ACC112 (cell line): ENCODE data around the gene UNC13A.

Source experiments
- H2AFZ ChIP-seq: fragments of 200-600 bp; sonication (generic); one replicate; pipeline ENCODE4 v1.6.0; 2017; ENCODE audit warnings: antibody characterized with exemption, low read length; ENCODE audit not compliant: unreplicated experiment
- H3K27ac ChIP-seq: fragments of 200-600 bp; sonication (generic); 2 replicates; pipeline ENCODE4 v1.5.1; 2014; ENCODE audit warnings: low read depth, mild to moderate bottlenecking, antibody characterized with exemption, low read length, moderate library complexity
- H3K27me3 ChIP-seq: fragments of 200-600 bp; sonication (generic); 2 replicates; pipeline ENCODE4 v1.6.1; 2014; ENCODE audit warnings: mild to moderate bottlenecking, antibody characterized with exemption, low read length, moderate library complexity, mixed read lengths; ENCODE audit not compliant: insufficient read depth
- H3K36me3 ChIP-seq: fragments of 200-600 bp; sonication (generic); 2 replicates; pipeline ENCODE4 v1.6.1; 2016; ENCODE audit warnings: mild to moderate bottlenecking, antibody characterized with exemption, low read length, moderate library complexity, mixed read lengths; ENCODE audit not compliant: insufficient read depth
- H3K4me1 ChIP-seq: fragments of 200-600 bp; sonication (generic); one replicate; pipeline ENCODE4 v1.6.1; 2016; ENCODE audit warnings: low read length, mixed read lengths; ENCODE audit not compliant: insufficient read depth, unreplicated experiment, control insufficient read depth
- H3K4me3 ChIP-seq: fragments of 200-600 bp; sonication (generic); 2 replicates; pipeline ENCODE4 v1.5.1; 2014; ENCODE audit warnings: mild to moderate bottlenecking, low read depth, low read length
- H3K79me2 ChIP-seq: fragments of 200-600 bp; sonication (generic); one replicate; pipeline ENCODE4 v1.6.0; 2016; ENCODE audit warnings: low read length; ENCODE audit not compliant: control insufficient read depth, unreplicated experiment, insufficient read depth

The UNC13A gene

DNA sequence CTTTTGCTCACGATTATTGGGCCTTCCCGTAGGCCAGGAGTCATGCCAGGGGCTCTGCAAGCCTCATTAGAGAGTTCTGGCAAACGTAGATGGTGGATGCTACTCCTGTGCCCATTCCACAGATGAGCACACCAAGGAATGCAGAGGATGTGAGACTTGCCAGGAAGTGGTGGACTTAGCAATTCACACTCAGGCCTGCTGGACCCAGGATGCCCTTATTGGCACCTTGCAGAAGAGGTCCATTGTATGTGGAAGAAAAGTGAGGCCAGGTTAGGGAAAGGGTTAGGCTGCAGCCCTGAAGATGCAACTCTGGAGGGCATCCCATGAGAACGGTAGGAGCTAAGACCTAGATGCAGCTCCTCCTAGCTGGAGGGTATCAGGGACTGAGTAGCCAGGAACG, 5.9 kb downstream of the UNC13A start:
- H3K27ac ChIP-seq, result no peak overlapping the region
- no peak overlapping the region for H2AFZ ChIP-seq
- no peaks in the 10 kb centered on the region for H3K36me3 ChIP-seq
- H3K79me2 ChIP-seq, result no peaks in the 10 kb centered on the region
- H3K27me3 ChIP-seq, result peaks cover 13% of the 10 kb centered on the region
- H3K4me1 ChIP-seq, result peaks cover 12% of the 10 kb centered on the region
- no peak overlapping the region for H3K4me3 ChIP-seq

DNA sequence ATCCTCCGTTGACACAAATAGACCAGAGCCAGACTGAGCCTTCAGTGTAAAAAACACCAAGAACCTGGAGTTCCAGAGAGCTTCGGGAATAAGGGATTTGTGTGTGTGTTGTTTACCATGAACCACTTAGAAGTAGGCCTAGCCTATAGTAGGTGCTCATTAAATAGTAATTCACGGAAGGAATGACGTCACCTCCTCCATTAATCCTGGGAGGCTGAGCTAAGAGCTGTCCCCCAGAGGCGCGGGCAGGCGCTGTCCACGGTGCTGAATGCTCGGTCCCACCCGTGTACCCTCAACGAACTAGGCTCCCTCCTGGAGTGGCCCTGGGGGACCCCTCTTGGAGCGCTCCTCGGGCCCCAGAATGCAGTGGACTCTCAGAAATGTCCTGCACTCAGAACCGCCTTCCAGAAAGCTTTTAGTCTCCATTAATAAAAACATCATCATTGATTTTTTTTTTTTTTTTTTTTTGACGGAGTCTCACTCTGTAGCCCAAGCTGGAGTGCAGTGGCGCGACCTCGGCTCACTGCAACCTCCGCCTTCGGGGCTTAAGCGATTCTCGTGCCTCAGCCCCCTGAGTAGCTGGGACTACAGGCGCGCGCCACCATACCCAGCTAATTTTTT, 6.5 kb downstream of the UNC13A start:
- H3K4me3 ChIP-seq, result no peak overlapping the region
- H3K4me1 ChIP-seq, result peaks cover 12% of the 10 kb centered on the region
- H3K36me3 ChIP-seq, result no peaks in the 10 kb centered on the region
- no peak overlapping the region for H3K27ac ChIP-seq
- H3K79me2 ChIP-seq, result no peaks in the 10 kb centered on the region
- H2AFZ ChIP-seq, result no peak overlapping the region
- H3K27me3 ChIP-seq, result peaks cover 8% of the 10 kb centered on the region; the same call in 1 of the 2 replicates

DNA sequence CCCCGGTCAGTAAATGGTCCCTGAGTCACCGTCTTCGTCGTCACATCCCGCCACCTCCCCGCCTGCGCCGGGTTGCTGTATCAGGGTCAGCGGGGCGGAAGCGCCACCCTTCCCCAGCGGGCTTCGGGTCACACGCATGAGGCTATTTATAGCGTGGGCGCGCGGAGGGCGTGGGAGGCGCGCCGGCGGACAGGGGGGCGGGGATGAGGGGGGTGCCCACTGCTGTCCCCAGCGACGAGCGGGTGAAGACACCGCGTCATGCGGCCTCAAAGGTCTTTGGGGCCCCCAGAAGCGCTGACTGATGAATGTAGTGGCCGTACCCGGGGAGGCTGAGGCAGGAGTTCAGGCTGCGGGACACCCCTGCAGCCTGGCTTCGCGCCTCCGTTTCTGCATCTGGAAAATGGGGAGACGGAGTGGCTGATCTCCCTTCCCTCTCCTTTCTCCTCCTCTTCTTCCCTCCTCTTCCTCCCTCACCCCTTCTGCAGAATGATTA, 7.9 kb downstream of the UNC13A start:
- Histone ChIP-seq H2AFZ (peak overlapping the region; percentile 25), H3K4me1 (peaks cover 9% of the 10 kb centered on the region), H3K27ac (no peak overlapping the region), H3K4me3 (peak overlapping the region; percentile 66; the same call in 1 of the 2 replicates), H3K36me3 (no peaks in the 10 kb centered on the region), H3K27me3 (no peaks in the 10 kb centered on the region), H3K79me2 (no peaks in the 10 kb centered on the region)

DNA sequence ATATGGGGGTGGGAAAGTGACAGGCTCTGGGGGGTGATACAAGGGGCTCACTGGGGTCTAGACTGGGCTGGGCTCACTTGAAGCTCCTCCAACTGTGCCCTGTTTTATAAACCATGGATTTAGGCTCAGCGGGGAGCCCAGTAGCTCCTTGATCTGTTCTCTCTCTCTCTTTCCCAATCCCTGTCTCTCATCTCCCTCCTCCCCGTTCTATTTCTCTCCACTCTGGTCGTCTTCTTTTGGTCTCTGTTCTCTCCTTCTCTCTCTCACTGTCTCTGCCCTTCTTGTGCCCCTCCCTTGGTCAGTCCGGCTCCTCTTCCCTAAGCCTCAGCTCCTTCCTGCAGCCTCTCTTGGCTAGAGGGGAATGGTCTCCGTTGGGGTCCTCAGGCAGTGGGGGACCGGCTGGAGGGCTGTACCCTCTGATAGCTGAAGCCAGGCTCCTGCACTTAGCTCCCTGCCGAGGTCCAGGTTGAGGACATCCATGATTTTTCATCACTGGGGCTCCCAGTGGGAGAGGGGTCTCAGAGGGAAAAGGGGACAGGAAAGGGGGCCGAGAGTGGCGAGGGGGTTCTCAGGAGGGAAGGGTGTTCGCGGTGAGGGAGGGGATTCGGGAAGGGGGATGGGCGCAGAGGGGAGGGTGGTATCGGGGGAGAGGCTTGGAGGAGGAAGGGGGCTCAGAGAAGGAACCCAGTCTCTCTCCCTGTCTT, 8.5 kb downstream of the UNC13A start:
- no peaks in the 10 kb centered on the region for H3K79me2 ChIP-seq

DNA sequence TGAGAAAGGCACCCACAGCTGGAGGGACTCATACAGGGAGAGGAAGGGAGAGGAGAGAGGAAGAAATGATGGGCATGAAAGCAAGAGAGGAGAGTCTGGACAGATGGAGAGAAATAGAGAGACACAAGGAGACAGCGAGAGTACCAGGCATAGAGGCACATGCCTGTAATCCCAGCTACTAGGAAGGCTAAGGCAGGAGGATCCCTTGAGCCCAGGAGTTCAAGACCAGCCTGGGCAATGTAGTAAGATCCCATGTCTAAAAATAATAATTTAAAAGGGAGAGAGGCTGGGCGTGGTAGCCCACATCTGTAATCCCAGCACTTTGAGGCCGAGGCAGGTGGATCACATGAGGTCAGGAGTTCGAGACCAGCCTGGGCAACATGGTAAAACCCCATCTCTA, 9.3 kb downstream of the UNC13A start:
- Histone ChIP-seq H3K27ac (no peak overlapping the region), H3K27me3 (no peaks in the 10 kb centered on the region), H3K4me1 (peaks cover 9% of the 10 kb centered on the region), H3K4me3 (no peak overlapping the region), H3K79me2 (no peaks in the 10 kb centered on the region), H3K36me3 (no peaks in the 10 kb centered on the region), H2AFZ (no peak overlapping the region)

More for the DNA sequence above, 8.5 kb downstream of the UNC13A start:
- H3K27ac ChIP-seq, result peak overlapping the region; percentile 68; the same call in 1 of the 2 replicates
- H3K4me3 ChIP-seq, result peak overlapping the region; percentile 66
- peaks cover 9% of the 10 kb centered on the region for H3K4me1 ChIP-seq
- no peaks in the 10 kb centered on the region for H3K27me3 ChIP-seq
- no peak overlapping the region for H2AFZ ChIP-seq
- H3K36me3 ChIP-seq, result no peaks in the 10 kb centered on the region

DNA sequence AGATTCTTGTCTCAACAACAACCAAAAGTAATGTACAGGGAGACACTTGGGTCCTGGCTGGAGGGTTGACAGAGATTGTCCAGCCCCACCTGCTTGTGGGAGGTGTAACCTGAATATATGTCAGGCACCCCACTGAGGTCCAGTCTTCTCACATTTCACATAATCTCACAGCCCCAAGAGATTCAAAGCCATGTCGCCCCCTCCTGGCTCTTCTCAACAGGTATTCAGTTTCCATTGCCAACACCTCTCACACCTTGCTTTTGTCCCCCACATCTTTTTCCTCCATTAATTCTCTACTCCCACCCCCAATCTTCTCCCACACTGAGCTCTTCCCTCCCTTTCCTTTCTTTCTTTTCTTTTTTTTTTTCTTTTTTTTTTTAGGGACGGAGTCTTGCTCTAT, 11.2 kb downstream of the UNC13A start:
- Histone ChIP-seq H3K27me3 (no peaks in the 10 kb centered on the region), H3K4me3 (no peak overlapping the region), H3K36me3 (no peaks in the 10 kb centered on the region), H3K79me2 (no peaks in the 10 kb centered on the region), H2AFZ (no peak overlapping the region), H3K4me1 (peaks cover 9% of the 10 kb centered on the region), H3K27ac (no peak overlapping the region)

DNA sequence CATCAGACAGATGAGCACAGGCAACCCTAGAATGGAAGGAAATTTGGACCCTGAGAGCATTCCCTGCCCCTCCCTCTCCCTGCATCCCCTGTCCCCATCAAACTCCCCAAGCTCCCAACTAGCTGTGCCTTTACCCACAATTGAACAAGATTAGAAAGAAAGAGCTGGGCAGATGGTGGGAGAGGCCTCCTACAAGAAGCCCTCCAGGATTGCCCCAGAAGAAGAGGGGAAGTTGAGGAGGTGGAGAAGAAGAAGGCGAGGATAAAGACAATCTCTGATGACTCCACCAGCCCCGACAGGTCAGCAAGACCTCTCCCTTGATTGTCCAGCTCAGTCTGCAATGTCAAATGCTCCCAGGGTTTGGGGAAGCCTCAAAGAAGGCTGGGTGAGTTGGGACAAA, 11.9 kb downstream of the UNC13A start:
- no peak overlapping the region for H3K4me3 ChIP-seq
- peaks cover 9% of the 10 kb centered on the region for H3K4me1 ChIP-seq
- H3K27ac ChIP-seq, result no peak overlapping the region
- H3K36me3 ChIP-seq, result no peaks in the 10 kb centered on the region
- H3K79me2 ChIP-seq, result no peaks in the 10 kb centered on the region
- H2AFZ ChIP-seq, result no peak overlapping the region
- no peaks in the 10 kb centered on the region for H3K27me3 ChIP-seq

DNA sequence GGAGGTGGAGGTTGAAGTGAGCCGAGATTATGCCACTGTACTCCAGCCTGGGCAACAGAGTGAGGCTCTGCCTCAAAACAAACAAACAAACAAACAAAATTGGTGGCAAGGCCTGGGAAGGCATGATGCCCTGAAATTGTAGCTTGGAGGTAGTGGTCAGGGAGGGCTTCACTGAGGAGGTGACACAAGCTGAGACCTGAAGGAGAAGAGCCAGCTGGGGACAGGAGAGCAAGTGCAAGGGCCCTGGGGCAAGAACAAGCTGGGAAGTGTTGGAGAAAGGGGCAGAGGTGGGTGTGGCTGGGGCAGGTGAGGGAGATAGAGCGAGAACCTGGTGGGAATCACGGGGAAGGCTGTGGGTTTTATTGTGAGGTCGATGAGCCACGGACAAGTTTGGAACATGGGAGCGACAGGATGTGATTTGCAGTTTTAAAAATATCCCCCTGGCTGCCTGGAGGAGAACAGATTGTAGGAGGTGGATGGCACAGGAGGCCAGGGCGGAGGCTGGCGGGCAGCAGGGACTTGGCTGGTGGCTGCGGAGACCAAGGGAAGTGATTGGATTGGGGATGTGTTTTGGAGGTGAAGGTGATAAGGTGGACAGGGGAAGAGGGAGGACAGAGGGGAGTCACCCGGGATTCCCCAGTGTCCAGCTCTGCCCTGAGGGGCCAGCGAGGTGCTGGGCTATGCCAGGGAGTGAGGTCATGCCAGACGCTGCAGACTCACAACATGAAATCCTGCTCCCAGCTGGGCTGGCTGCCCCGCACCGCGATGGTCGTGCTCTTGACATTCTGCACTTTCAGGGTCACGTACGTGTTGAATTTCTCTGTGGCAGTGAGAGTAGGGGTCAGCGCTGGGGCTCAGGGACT, 14.0 kb downstream of the UNC13A start:
- Histone ChIP-seq H3K4me3 (no peak overlapping the region), H3K27me3 (no peaks in the 10 kb centered on the region), H2AFZ (no peak overlapping the region), H3K36me3 (no peaks in the 10 kb centered on the region), H3K79me2 (no peaks in the 10 kb centered on the region), H3K4me1 (no peaks in the 10 kb centered on the region), H3K27ac (no peak overlapping the region)

DNA sequence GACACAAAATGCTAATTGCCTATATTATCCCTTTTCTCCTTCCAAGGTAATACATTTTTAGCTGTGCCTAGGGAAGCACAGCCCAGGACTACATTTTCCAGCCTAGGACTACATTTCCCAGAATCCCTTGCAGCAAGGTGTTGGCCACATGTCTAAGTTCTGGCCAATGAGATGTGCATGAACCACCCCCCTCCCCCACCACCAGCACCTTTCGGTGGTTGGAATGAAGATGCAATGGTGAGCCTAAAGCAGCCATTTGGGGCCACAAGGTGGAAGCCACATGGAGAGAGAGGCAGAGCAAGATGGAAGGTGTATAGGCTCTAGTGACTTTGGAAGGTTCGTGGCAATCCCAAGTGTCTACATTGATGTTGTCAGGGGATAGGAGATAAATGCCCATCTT, 16.2 kb downstream of the UNC13A start:
- no peak overlapping the region for H3K27ac ChIP-seq
- H2AFZ ChIP-seq, result no peak overlapping the region
- H3K4me3 ChIP-seq, result no peak overlapping the region
- H3K4me1 ChIP-seq, result no peaks in the 10 kb centered on the region
- no peaks in the 10 kb centered on the region for H3K79me2 ChIP-seq
- no peaks in the 10 kb centered on the region for H3K36me3 ChIP-seq
- no peaks in the 10 kb centered on the region for H3K27me3 ChIP-seq

DNA sequence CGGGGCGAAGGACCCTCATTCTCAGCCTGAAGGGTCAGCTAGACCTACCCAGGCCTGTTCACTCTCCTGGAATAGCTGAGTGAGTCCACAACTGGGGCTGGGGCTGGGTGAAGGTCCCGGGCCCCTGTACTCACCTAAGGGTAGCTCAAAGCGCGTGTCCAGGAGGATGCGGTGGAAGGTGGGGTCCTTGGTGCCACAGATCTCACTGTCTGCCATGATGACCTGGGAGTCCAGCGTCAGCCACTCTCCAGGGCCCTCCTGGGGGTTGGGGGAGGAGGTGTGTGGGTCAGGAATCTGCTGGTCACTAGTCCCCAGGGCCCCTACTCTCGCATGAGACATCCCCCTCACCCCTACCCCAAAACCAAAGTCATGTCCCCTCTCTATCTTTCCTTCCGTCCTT, 18.7 kb downstream of the UNC13A start:
- Histone ChIP-seq H3K79me2 (no peaks in the 10 kb centered on the region), H3K36me3 (no peaks in the 10 kb centered on the region), H3K27me3 (no peaks in the 10 kb centered on the region), H2AFZ (no peak overlapping the region), H3K27ac (no peak overlapping the region), H3K4me3 (no peak overlapping the region), H3K4me1 (no peaks in the 10 kb centered on the region)
